ENCODE measurements around the gene CTU2. TPM values are rescaled to one million over a fixed set of nuclear protein-coding genes. Genes with fewer than 3 reads are reported as not detected.

The CTU2 gene
- total RNA-seq, 1 experiment from 2014 or later, result 39.5 TPM

- no TSS peak for BruUV-seq (replicated peaks)
- H3K4me3 Mint-ChIP-seq (ENCODE audit: low read depth, unreplicated experiment), result no peak overlapping the region
- no peaks in the 10 kb centered on the region for H3K27me3 Mint-ChIP-seq (ENCODE audit: unreplicated experiment)
- CTCF ChIA-PET, result no interaction called here
- H3K27ac Mint-ChIP-seq (ENCODE audit: unreplicated experiment), result no peak overlapping the region
- no peaks in the 10 kb centered on the region for H3K4me1 Mint-ChIP-seq (ENCODE audit: low read depth, unreplicated experiment)
- no peaks in the 10 kb centered on the region for H3K9me3 Mint-ChIP-seq (ENCODE audit: low read depth, unreplicated experiment)
- H3K36me3 Mint-ChIP-seq (ENCODE audit: insufficient read depth, unreplicated experiment), result peaks cover 22% of the 10 kb centered on the region
- intact Hi-C loops (cut with micrococcal nuclease; ENCODE audit: unreplicated experiment), result no loop called here
- TF ChIP-seq CTCF (IDR thresholded peaks at IDR 0.05; ENCODE audit: unreplicated experiment), result no peak
- DNase-seq, result no peak
These were observed 7.1 kb upstream of the CTU2 start for GRCh38 chr16:88699180-88699579.

GRCh38 chr16:88700322-88700635, 6.0 kb upstream of the CTU2 start:
- BruUV-seq (replicated peaks), result no TSS peak
- intact Hi-C loops (cut with micrococcal nuclease; ENCODE audit: unreplicated experiment), result no loop called here
- Mint-ChIP-seq H3K9me3 (ENCODE audit: low read depth, unreplicated experiment) (no peaks in the 10 kb centered on the region), H3K36me3 (ENCODE audit: insufficient read depth, unreplicated experiment) (peaks cover 22% of the 10 kb centered on the region), H3K4me1 (ENCODE audit: low read depth, unreplicated experiment) (no peaks in the 10 kb centered on the region), H3K27me3 (ENCODE audit: unreplicated experiment) (no peaks in the 10 kb centered on the region), H3K27ac (ENCODE audit: unreplicated experiment) (no peak overlapping the region), H3K4me3 (ENCODE audit: low read depth, unreplicated experiment) (no peak overlapping the region)
- CTCF ChIA-PET, result no interaction called here
- TF ChIP-seq CTCF (IDR thresholded peaks at IDR 0.05; ENCODE audit: unreplicated experiment), result no peak
- DNase-seq, result no peak

- H3K4me3 Mint-ChIP-seq (ENCODE audit: low read depth, unreplicated experiment), result no peak overlapping the region
- H3K27ac Mint-ChIP-seq (ENCODE audit: unreplicated experiment), result no peak overlapping the region
- no peaks in the 10 kb centered on the region for H3K4me1 Mint-ChIP-seq (ENCODE audit: low read depth, unreplicated experiment)
- DNase-seq, result no peak
- TF ChIP-seq CTCF (IDR thresholded peaks at IDR 0.05; ENCODE audit: unreplicated experiment), result no peak
- intact Hi-C loops (cut with micrococcal nuclease; ENCODE audit: unreplicated experiment), result no loop called here
- H3K36me3 Mint-ChIP-seq (ENCODE audit: insufficient read depth, unreplicated experiment), result peaks cover 24% of the 10 kb centered on the region
- CTCF ChIA-PET, result no interaction called here
- no TSS peak for BruUV-seq (replicated peaks)
- H3K9me3 Mint-ChIP-seq (ENCODE audit: low read depth, unreplicated experiment), result no peaks in the 10 kb centered on the region
- H3K27me3 Mint-ChIP-seq (ENCODE audit: unreplicated experiment), result no peaks in the 10 kb centered on the region
These were observed 5.4 kb upstream of the CTU2 start for GRCh38 chr16:88700636-88701482.

GRCh38 chr16:88701581-88702370, 4.5 kb upstream of the CTU2 start:
- BruUV-seq (replicated peaks), result no TSS peak
- intact Hi-C loops (cut with micrococcal nuclease; ENCODE audit: unreplicated experiment), result no loop called here
- Mint-ChIP-seq H3K27ac (ENCODE audit: unreplicated experiment) (no peak overlapping the region), H3K9me3 (ENCODE audit: low read depth, unreplicated experiment) (no peaks in the 10 kb centered on the region), H3K4me3 (ENCODE audit: low read depth, unreplicated experiment) (no peak overlapping the region), H3K27me3 (ENCODE audit: unreplicated experiment) (no peaks in the 10 kb centered on the region), H3K36me3 (ENCODE audit: insufficient read depth, unreplicated experiment) (peaks cover 33% of the 10 kb centered on the region), H3K4me1 (ENCODE audit: low read depth, unreplicated experiment) (no peaks in the 10 kb centered on the region)
- CTCF ChIA-PET, result no interaction called here
- no peak for TF ChIP-seq CTCF (IDR thresholded peaks at IDR 0.05; ENCODE audit: unreplicated experiment)
- no peak for DNase-seq
